HTR-8/SVneo (cell line): ENCODE data around the gene KRTAP9-9.
A peak's percentile ranks its signal among the peaks of the same experiment; 100 is the strongest.
"Not testable (repeated sequence)": the region's sequence is repeated elsewhere in the genome, so short reads cannot be mapped to it uniquely, and the experiment has no call there.

Experiments
- DNase-seq: peaks from one replicate; pipeline ENCODE4 v3.0.0; 2011; ENCODE audit warnings: low spot score, mixed read lengths; ENCODE audit not compliant: insufficient read length
- FAIRE-seq: peaks from 2 replicates; lab custom pipeline; 2011; peaks lifted over from hg19 to GRCh38; lab: Jason Lieb, UNC

Gene KRTAP9-9

DNA sequence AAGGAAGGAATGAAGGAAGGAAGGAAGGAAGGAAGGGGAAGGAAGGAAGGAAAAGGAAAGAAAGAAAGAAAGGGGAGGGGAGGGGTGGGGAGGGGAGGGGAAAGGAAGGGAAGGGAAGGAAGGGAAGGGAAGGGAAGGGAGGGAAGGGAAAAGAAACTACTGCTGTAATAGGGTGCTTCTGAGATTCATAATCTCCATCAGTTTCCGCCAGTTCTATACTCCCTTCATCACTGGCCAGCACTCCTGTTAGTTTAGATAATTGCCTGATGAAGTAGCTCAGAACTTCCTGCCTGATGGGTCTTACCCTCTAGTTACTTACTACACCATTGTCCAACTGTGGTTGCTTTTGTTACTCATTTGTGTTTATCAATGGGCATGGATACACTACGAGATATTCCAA, 8.0 kb downstream of the KRTAP9-9 start:
- DNase-seq (no peak), FAIRE-seq (no peak)

DNA sequence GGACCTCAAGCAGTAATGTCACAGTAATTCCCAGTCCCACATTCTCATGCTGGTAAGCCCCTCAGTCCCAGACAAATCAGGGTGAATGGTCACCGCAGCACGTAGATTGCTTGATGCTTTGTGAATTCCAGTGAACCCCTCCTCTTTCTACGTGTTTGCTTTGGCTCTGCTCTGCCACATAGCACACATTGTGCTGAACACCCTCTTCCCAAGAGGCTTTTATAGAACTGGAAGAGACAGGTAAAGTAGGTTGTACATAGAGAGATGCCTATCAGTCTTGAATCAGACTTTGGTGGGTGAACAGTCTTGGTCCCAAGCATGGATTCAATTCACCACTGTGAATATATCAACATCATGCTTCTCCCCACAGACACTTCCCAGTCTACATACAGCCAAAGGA, 9.4 kb downstream of the KRTAP9-9 start:
- FAIRE-seq (peak; percentile 48), DNase-seq (no peak)

DNA sequence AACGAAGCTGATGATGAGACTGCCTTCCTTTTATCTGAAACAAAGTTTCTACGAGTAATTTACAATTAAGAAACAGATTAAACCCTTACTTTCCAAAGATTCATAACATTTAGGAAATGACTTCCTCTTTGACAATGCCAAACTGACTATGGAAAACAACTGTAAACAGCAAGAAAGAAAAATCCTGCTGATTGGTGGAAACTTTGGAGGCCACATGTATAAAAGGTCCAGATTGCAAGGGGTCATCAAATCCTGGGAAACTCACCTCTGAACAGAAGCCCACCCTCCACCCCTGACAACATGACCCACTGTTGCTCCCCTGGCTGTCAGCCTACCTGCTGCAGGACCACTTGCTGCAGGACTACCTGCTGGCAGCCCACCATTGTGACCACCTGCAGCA, 9.9 kb downstream of the KRTAP9-9 start, which contains the start of gene KRTAP9-6:
KRTAP9-6 (plus strand) TSS at position 301 of the 400 bp plus-strand sequence; CDS start at position 301, 0 bp downstream.
- FAIRE-seq: no peak
- DNase-seq: no peak

DNA sequence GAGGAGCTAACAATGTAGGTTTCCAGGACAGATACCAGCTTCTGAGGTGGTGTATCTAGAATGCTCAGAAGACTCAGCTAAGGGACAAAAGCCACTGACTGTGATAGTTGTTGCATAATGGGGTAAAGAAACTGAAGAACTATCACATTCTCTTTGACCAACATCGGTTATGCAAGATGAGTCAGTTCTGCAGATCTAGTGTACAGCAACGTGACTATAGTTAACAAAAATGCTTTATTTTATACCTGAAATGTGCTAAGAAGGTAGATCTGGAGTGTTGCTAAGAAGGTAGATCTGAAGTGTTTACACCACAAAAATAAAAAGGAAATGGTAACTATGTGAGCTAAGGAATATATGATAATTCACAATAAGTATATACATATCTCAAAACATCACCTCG, 12.5 kb downstream of the KRTAP9-9 start:
- no peak for DNase-seq
- FAIRE-seq: no peak

DNA sequence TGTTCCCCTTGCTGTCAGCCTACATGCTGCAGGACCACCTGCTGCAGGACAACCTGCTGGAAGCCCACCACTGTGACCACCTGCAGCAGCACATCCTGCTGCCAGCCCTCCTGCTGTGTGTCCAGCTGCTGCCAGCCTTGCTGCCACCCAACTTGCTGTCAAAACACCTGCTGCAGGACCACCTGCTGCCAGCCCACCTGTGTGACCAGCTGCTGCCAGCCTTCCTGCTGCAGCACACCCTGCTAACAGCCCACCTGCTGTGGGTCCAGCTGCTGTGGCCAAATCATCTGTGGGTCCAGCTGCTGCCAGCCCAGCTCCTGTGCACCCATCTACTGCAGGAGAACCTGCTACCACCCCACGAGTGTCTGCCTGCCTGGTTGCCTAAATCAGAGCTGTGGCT, 16.1 kb downstream of the KRTAP9-9 start:
- DNase-seq, FAIRE-seq: not testable (repeated sequence)

DNA sequence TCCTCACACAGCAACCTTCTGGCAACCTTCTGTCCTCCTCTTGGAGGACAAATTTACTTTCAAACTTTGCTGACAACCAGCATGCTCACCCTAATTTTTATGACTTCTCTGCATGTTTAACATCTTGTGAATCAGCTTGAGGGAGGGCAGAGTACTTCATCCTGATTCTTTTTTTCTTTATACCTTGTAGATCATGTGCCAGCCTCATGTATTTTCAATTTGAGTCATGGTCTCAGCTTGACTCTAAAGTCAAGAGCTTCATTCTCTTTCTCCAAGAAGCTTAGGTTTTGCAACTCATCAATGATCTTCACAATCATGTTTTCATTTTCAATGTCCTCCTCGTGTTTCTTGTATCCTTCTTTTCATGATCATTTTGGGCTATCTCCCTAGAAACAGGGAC, 16.7 kb downstream of the KRTAP9-9 start:
- DNase-seq (no peak), FAIRE-seq (no peak)

DNA sequence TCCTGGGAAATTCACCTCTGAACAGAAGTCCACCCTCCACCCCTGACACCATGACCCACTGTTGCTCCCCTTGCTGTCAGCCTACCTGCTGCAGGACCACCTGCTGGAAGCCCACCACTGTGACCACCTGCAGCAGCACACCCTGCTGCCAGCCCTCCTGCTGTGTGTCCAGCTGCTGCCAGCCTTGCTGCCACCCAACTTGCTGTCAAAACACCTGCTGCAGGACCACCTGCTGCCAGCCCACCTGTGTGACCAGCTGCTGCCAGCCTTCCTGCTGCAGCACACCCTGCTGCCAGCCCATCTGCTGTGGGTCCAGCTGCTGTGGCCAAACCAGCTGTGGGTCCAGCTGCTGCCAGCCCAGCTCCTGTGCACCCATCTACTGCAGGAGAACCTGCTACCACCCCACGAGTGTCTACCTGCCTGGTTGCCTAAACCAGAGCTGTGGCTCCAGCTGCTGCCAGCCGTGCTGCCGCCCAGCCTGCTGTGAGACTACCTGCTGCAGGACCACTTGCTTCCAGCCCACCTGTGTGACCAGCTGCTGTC, 20.5 kb downstream of the KRTAP9-9 start, which contains the start of gene KRTAP9-7:
KRTAP9-7 (plus strand) TSS at position 51 of the 543 bp plus-strand sequence; CDS start at position 51, 0 bp downstream.
- not testable (repeated sequence) for DNase-seq
- FAIRE-seq: peak; percentile 55

DNA sequence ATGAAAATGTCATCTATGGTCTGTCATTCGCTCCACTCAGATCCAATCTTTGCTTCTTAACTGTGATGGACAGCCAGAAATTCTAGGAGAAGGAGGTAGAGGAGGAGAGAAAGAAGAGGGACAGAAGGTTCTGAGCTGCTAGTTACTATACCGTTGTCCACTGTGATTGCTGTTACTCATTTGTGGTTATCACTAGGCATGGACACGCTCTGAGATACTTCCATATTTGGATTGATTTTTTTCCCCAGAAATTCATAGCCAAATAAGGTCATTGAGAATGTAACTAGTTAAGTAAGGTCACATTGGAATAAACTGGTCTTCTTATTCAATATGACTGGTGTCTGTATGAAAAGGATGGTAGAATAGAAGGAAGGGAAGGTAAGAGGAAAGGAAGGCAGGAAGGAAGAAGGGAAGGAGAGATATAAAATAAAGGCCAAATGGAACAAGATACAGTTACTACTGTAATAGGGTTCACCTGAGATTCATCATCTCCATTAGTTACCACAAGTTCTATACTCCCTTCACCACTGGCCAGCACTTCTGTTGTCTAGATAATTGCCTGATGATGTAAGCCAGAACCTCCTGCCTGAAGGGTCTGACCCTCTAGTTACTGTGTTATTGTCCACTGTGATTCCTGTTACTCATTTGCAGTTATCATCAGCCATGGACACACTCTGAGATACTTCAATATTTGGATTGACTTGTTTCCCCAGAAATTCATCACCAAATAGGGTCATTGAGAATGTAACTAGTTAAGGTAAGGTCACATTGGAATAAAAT, 23.2 kb downstream of the KRTAP9-9 start:
- FAIRE-seq (peak; percentile 71), DNase-seq (no peak)

DNA sequence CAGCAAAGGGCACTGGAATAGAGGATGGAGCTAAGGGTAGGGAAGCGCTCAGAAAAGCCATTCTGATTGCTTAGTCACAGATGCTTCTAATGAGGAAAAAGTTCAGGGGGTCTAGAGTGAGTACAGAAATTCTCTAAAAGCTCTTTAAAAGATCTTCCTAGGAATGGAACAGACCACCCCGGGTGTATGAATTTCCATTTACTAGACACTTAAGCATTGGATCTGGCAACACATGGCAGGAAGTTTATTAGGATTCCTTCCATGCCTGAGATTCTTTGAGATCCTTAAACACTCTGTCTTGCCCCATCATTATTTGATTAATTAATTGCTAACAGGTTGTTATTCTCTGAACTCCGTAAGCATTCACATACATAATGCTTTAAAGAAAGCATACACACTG, 28.9 kb downstream of the KRTAP9-9 start:
- FAIRE-seq: no peak
- peak; percentile 57 for DNase-seq

DNA sequence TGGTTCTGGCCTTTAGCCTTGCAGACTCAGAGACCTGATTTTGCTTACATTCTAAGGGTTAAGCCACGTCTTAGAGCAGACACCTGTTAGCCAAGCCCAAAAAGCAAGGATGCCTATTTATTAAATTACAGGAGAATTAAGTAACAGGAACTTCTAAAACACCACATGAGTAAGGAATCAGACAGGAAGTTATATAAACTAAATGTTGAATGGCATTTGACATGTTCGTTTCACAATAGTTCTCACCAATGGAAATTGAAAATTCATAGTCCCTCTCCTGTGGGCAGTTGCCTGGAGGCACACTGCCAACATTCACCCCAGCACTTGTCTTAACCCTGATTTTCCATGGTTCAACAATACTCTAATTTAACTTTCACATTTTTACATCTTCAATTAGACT, 29.4 kb downstream of the KRTAP9-9 start:
- DNase-seq: no peak

DNA sequence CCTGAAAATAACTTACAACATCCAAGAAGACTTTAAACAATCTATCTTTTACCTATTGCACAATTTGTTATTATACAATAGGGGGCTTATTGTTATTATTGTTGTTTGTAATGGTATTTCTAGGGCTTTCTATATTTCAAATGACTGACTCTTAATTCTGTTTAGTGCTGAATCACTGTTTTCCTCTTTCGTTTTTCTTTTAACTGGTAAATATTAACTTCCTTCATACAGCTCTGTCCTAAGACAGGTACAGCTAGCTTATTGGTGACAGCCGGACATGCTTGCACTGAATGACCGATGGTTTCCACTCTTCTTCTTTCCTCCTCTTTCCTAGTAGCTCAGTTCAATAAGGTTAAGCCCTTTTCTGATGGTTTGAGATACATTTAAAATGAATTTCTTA, 31.9 kb downstream of the KRTAP9-9 start:
- no peak for FAIRE-seq
- no peak for DNase-seq

More for the DNA sequence above, 29.4 kb downstream of the KRTAP9-9 start:
- peak; percentile 57 for FAIRE-seq

DNA sequence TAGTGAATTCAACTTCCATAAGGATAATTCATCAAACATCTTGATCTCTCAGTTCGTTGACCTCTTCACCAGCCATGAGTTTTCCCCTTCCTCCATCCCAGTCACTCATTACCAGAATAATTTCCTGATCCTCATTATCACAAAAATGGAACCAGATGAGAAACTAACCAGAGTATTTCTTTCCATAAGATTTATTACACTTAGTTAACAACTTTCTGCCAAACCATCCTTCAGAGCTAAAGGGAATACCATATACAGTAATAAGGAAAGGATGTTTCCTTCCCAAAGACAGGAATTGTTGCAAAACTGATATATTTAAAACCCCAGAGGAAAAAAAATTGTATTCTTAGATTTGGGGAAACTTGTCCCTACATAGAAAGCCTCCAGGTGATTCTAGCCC, 38.8 kb downstream of the KRTAP9-9 start:
- no peak for FAIRE-seq
- DNase-seq: no peak

DNA sequence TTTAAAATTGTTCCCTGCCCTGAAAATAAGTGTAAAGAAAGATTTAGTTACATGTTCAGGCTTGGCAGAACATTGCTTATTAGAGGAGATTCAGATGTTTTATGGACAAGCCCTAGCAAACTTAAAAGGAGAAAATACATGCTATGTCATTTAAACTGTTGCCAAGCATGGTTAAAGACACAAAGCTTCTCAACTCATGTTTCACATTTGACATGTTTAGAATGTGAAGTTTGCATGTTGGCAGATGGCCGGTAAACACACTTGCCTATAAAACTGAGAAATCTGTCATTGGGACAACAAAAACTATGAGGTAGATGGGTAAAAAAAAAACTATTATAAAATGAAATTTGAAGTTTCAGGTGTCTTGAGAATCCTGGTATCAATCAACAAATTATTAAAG, 41.7 kb downstream of the KRTAP9-9 start:
- DNase-seq (no peak), FAIRE-seq (no peak)

DNA sequence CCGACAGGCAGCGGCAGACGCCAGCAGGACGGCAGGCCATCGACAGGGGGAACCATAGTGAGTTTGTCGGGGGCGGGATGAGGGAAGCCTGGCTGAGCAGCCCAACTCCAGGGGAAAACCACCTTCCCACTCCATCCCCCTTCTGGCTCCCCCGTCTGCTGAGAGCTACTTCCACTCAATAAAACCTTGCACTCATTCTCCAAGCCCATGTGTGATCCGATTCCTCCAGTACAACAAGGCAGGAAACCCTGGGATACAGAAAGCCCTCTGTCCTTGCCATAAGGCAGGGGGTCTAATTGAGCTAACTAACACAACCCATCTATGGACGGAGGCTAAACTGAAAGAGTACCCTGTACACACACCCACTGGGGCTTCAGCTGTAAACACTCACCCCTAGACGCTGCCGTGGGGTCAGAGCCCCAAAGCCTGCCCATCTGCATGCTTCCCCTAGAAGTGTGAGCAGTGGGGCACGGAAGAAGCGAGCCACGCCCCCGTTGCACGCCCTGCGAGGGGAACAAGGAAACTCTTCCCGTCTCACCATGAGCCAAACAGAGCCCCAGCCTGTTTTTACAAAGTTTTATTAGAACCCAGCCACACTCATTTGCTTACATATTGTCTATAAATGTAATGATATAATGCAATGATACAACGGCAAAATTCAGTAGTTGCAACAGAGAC, 43.4 kb downstream of the KRTAP9-9 start:
- FAIRE-seq: peak; percentile 52

DNA sequence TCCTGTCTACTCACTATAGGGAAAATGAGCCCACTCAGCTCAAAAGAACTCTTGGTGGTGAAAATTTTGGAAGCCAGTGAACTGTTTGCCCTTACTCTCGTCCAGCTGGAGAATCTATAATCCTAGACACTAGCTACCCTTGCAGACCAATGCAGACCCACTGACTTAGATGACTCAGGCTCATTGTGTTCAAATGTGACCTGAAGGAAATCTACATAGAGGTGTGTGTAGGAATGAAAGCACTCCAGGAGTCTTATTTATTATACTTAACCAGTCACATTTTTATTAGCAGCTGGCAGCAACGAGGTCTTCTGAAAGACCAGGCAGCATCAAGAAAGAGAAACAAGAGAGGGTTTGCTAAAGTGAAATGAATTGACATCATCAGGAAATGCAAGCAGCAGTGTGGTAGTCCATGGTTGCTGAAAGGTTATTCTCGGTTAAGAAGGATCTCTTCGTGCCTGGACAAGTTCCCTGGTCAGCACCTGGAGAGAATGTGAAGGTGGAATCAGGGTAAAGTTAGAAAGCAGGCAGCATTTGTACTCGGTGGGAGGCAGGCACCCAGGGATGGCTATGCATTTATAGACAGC, 46.1 kb downstream of the KRTAP9-9 start:
- FAIRE-seq: no peak
- no peak for DNase-seq

More for the DNA sequence above, 43.4 kb downstream of the KRTAP9-9 start:
- DNase-seq: no peak

DNA sequence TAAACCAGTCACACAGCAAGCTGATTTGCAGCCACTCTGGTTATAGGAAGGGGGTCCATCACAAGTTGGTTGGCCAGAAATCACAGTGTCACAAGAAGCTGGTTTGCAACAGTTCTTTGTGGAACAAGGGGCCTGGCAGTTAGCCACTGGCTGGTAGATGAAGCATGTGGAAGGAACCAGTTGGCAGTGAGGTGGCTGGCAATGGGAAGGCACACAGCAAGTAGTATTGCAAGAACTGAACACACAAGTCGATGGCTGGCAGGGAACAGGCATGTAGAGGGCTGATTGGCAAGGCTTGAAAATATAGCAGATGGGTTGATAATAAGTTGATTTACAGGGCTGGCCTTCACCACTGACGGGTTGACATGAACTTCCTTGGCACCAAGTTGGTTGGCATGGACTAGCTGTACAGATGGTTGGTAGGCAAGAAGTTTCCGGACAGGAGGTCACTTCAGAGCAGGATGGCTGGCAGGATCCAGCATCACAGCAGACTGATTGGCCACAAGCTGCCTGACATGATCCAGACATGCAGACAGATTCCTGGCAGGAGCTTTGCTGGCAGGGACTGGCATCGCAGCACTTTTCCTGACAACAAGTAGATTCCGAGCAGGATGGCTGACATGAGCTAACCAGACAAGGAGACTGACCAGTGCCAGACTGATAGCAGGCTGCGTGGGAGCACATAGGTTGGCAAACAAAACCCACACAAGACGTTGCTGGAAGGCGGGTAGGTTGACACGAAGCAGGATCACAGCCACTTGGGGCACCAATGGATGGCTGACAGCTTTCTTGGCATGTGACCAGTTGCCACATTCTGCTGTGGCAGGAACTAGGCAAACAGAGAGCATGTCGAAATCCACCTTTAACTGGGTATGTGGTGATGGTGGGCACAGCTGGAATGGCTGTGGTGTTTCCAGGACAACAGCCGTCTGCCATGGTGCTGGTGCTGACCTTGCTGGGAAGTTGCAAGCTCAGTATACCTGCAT, 47.0 kb downstream of the KRTAP9-9 start, which contains the start of gene KRTAP29-1:
KRTAP29-1 (minus strand) TSS at position 936 of the 986 bp plus-strand sequence; CDS start at position 936, 0 bp downstream.
- FAIRE-seq (peak; percentile 82), DNase-seq (no peak)

DNA sequence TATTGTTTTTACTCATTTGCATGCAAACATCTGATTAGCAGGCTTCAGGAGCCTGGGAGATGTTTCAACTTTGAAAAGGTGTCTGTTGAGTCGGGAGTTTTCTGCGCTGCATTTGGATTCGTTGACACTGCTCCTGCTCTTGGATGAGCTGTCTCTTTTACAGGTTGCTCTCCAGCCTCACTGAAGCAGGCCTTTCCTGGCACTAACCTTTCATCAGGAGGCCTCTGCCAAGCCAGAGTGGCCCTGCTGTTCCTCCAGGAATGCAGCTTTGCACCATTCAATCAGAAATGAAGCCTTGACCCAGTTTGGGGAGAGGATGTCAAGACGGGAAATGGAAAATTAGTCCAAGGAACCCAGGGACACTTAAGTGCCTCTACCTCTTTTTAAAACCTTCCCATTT, 47.8 kb downstream of the KRTAP9-9 start:
- FAIRE-seq: no peak

DNA sequence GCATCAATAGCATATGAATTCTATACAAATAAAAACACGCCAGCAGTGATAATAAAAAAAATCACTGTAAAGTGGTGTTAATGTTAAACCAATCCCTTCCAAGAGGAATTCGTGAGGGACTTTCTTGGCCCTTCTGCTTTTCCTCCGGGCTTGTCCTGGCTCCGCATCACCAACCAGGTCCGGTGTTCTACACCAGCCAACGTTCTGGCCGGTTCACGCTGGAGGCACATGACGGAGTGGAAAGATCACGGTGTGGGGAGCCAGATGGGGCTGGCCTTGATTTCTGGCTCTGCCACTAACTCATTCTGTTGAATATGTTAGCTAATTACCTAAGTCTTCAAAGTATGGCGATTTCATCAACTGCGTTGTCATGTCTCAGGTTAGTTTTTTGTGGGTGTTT, 48.9 kb downstream of the KRTAP9-9 start:
- DNase-seq: no peak
- FAIRE-seq: no peak

More for the DNA sequence above, 47.8 kb downstream of the KRTAP9-9 start:
- DNase-seq: no peak
